ENCODE measurements around the gene SLC7A4. TPM values are rescaled to one million over a fixed set of nuclear protein-coding genes. Genes with fewer than 3 reads are reported as not detected.
A peak's percentile ranks its signal among the peaks of the same experiment; 100 is the strongest.

SLC7A4 gene
- total RNA-seq, 5 donors from 2014 or later (not counting 1 experiment from before 2014, with no cell fraction given) = 0.14 to 0.76 (median 0.41) TPM; not detected in 2

DNA sequence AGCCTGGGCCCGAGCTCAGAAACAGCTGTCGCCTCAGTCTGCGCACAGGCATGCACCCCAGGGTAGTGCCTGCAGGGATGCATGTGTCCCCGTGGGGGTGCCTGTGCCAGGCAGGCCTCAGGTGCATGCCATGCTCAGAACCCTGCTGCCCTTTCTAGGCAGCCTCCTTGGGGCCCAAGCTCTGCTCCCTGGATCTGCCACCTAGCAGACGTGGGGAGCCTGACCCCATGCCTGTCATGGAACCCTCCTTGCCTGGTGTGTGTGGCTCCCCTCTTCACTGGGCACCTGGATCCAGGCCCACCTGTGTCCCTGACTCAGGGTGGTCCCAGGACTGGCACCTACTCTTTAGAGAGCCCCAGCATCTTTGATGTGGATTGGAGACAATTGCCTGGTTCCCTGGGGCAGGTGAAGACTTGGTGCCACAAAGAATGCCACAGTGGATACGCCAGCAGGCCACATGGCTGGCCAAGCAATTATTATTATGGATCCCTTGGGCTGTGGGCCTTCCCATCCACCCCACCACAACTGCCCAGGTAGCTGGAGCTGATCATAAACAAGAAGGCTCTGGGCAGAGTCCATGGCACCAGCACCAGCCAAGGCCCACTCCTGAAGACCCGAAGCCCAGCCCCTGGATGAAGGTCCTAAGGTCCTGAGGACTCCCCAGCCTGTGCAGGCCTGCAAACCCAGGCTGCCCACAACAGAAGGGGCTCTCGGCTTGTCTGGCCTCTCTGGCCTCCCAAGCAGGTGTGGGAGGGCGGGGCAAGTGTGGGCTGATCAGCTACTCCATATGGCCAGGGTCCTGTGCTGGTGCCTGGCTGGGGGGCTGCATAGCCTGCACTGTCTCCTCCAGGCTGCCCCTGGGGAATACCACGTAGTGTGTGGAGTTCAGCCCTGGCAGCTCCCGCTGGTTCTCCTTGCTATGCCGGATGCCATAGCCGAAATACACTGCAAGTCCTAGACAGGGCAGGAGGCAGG lies 3.8 kb downstream of the SLC7A4 start:
- H3K36me3 ChIP-seq (ENCODE audit: control insufficient read depth in 2 of 2, extremely low read depth in 1 of 2, insufficient read depth in 1 of 2, low read length in 1 of 2) = no peaks in the 10 kb centered on the region
- H3K4me3 Mint-ChIP-seq = no peak overlapping the region
- no peak overlapping the region for H3K27ac Mint-ChIP-seq
- ChIA-PET POLR2A (interaction anchor here in 1 of 2 donors (0.5 kb wide), 1 partner anchor 61 kb away, joined by 3 read pairs; no protein-coding TSS in a partner anchor), CTCF (no interaction called here)
- 79% methylated on average over 12 of the region's 13 CpGs for WGBS (ENCODE audit: insufficient coverage)
- H3K4me1 ChIP-seq (ENCODE audit: control insufficient read depth in 1 of 2, extremely low read depth in 1 of 2, insufficient read depth in 2 of 2, low read length in 2 of 2) = peaks cover 0 to 26% of the 10 kb centered on the region in 2 experiments
- H3K27ac ChIP-seq (ENCODE audit: low read length) = no peak overlapping the region
- H3K9me3 Mint-ChIP-seq = no peaks in the 10 kb centered on the region
- no peaks in the 10 kb centered on the region for H3K9me3 ChIP-seq
- H3K36me3 Mint-ChIP-seq = no peaks in the 10 kb centered on the region
- peaks cover 15 to 17% (median 17%) of the 10 kb centered on the region in 3 donors for H3K4me1 Mint-ChIP-seq
- DNase-seq = no peak
- H3K27me3 ChIP-seq (replicated peaks in 1 of 2; ENCODE audit: control insufficient read depth in 2 of 2, extremely low read depth in 1 of 2, insufficient read depth in 2 of 2, low read length in 1 of 2) = peaks cover 0 to 76% of the 10 kb centered on the region in 2 experiments
- no peak overlapping the region for H3K4me3 ChIP-seq (ENCODE audit: control insufficient read depth in 1 of 2, extremely low read depth in 1 of 2, low read length in 1 of 2)
- H3K27me3 Mint-ChIP-seq = peaks cover 22 to 37% of the 10 kb centered on the region in 2 donors
- no peak for ATAC-seq (replicated peaks in 1 of 4)

DNA sequence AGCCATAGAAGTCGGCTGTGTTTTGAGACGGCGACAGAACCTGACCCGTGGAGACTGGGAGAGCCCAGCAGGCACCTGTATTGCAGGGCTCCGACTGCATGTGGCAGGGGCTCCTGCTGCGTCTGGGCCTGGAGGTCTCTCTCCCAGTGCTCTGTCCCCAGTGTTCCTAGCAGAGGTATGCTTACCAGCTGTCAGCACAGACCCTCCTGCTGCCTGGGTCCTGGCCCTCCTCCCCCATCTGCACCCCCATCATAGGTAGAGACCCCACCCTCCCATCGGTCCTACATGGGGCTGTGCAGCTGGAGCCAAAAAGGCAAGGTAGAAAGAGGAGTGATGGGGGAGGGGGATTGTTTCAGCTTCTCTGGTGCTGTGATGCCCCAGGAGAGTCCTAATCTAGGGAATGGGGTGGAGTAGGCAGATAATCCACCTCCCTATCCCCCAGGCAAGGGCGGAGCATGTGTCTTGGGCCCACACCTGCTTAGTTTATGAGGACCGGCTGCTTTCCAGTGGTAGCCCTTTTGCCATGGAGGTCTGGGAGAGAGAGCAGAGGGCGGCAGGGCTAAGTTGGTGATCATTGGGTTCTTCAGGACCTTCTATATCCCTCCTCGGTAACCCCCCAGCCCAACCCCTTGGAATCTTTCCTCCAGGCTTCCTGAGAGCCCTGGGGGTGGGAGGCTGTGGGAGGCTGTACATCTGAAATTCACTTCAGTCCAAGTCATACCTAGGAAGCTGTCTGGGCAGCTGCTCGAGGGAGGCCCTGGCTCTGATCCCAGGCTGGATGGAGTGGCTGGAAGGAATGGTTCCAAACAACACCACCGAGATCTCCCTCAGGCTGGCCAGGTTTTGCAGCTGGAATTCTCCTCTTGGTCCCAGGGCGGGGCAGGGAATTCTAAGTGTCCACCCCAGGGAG lies 5.3 kb downstream of the SLC7A4 start:
- POLR2A ChIA-PET = no interaction called here
- Mint-ChIP-seq H3K27ac (no peak overlapping the region), H3K4me1 (peaks cover 15 to 17% (median 17%) of the 10 kb centered on the region in 3 donors), H3K4me3 (no peak overlapping the region), H3K36me3 (no peaks in the 10 kb centered on the region), H3K9me3 (no peaks in the 10 kb centered on the region), H3K27me3 (peaks cover 18 to 27% of the 10 kb centered on the region in 2 donors)
- Histone ChIP-seq H3K27ac (ENCODE audit: low read length) (no peak overlapping the region), H3K4me1 (ENCODE audit: control insufficient read depth in 1 of 2, extremely low read depth in 1 of 2, insufficient read depth in 2 of 2, low read length in 2 of 2) (peaks cover 0 to 20% of the 10 kb centered on the region in 2 experiments), H3K4me3 (ENCODE audit: control insufficient read depth in 1 of 2, extremely low read depth in 1 of 2, low read length in 1 of 2) (no peak overlapping the region), H3K27me3 (replicated peaks in 1 of 2; ENCODE audit: control insufficient read depth in 2 of 2, extremely low read depth in 1 of 2, insufficient read depth in 2 of 2, low read length in 1 of 2) (peaks cover 0 to 62% of the 10 kb centered on the region in 2 experiments), H3K9me3 (no peaks in the 10 kb centered on the region), H3K36me3 (ENCODE audit: control insufficient read depth in 2 of 2, extremely low read depth in 1 of 2, insufficient read depth in 1 of 2, low read length in 1 of 2) (no peaks in the 10 kb centered on the region)
- DNase-seq = no peak
- no peak for ATAC-seq (replicated peaks in 1 of 4)
- CTCF ChIA-PET = interaction anchor here in 1 of 2 donors (0.6 kb wide), 1 partner anchor 60 kb away, joined by 5 read pairs; the partner anchor contains the start of gene AIFM3
- 88% methylated on average over 7 of the region's 14 CpGs for WGBS (ENCODE audit: insufficient coverage)

DNA sequence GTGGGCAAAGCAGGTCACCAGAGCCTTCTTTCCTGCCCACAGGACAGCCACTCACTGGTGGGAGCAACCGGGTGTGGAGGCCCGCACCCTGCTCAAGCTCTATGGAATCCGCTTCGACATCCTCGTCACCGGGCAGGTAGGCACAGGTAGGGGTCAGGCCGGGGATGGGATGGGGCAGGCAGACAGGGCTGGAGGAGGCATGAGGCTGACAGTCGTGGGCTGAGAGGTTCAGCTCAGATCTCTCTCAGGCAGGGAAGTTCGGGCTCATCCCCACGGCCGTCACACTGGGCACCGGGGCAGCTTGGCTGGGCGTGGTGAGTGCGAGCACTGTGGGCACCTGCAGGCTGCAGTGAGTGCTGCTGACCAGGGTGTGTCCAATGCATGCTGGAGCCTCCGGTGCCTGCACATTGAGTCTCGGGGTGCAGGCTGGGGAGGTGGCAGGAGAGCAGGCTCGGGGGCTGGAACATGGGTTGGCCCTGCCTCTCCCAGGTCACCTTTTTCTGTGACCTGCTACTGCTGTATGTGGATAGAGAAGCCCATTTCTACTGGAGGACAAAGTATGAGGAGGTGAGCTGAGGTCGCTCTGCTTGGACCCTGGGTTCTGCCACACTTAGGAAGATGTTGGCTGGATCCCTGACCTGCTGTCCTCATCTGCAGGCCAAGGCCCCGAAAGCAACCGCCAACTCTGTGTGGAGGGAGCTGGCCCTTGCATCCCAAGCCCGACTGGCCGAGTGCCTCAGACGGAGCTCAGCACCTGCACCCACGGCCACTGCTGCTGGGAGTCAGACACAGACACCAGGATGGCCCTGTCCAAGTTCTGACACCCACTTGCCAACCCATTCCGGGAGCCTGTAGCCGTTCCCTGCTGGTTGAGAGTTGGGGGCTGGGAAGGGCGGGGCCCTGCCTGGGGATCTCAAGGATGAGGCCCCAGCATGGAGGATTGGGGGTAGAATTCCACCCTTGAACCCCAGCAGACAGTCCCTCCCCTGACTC lies 6.3 kb downstream of the SLC7A4 start:
- H3K4me1 ChIP-seq (ENCODE audit: control insufficient read depth in 1 of 2, extremely low read depth in 1 of 2, insufficient read depth in 2 of 2, low read length in 2 of 2) = peaks cover 0 to 13% of the 10 kb centered on the region in 2 experiments
- Mint-ChIP-seq H3K4me1 (peaks cover 14 to 16% (median 15%) of the 10 kb centered on the region in 3 donors), H3K36me3 (no peaks in the 10 kb centered on the region), H3K9me3 (no peaks in the 10 kb centered on the region), H3K4me3 (peak overlapping the region in 1 of 3 donors; percentile 64), H3K27me3 (peaks cover 15 to 21% of the 10 kb centered on the region in 2 donors), H3K27ac (peak overlapping the region in 1 of 2 donors; percentile 77)
- ATAC-seq (replicated peaks in 1 of 4) = no peak
- ChIA-PET CTCF (no interaction called here), POLR2A (no interaction called here)
- no peak overlapping the region for H3K4me3 ChIP-seq (ENCODE audit: control insufficient read depth in 1 of 2, extremely low read depth in 1 of 2, low read length in 1 of 2)
- no peaks in the 10 kb centered on the region for H3K9me3 ChIP-seq
- no peak for DNase-seq
- H3K36me3 ChIP-seq (ENCODE audit: control insufficient read depth in 2 of 2, extremely low read depth in 1 of 2, insufficient read depth in 1 of 2, low read length in 1 of 2) = no peaks in the 10 kb centered on the region
- 84% methylated on average over 23 of the region's 27 CpGs for WGBS (ENCODE audit: insufficient coverage)
- peaks cover 0 to 59% of the 10 kb centered on the region in 2 experiments for H3K27me3 ChIP-seq (replicated peaks in 1 of 2; ENCODE audit: control insufficient read depth in 2 of 2, extremely low read depth in 1 of 2, insufficient read depth in 2 of 2, low read length in 1 of 2)
- no peak overlapping the region for H3K27ac ChIP-seq (ENCODE audit: low read length)

DNA sequence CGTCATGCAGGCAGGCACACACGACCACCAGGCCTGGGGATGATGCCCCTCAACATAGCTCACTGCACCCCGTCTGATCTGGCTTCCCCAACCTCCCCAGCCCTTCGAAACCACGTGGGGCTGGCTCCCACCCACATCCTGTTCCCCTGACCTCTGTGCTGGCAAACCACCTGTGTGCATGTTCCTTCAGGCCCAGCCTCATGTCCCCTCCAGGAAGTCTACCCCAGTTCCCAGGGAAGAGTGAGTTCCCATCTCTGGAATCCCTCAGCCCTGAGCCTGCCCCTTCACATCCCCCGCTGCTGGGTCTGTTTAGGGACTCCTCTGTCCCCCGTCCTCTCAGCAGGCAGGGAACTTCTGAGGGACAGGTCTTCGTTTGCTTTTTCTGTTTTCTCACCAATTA lies 7.1 kb downstream of the SLC7A4 start:
- ATAC-seq (replicated peaks in 1 of 4) = peak in 3 of 4 experiments; percentile 72 to 87 (median 74)
- Mint-ChIP-seq H3K4me3 (peak overlapping the region in 1 of 3 donors; percentile 64), H3K36me3 (no peaks in the 10 kb centered on the region)

DNA sequence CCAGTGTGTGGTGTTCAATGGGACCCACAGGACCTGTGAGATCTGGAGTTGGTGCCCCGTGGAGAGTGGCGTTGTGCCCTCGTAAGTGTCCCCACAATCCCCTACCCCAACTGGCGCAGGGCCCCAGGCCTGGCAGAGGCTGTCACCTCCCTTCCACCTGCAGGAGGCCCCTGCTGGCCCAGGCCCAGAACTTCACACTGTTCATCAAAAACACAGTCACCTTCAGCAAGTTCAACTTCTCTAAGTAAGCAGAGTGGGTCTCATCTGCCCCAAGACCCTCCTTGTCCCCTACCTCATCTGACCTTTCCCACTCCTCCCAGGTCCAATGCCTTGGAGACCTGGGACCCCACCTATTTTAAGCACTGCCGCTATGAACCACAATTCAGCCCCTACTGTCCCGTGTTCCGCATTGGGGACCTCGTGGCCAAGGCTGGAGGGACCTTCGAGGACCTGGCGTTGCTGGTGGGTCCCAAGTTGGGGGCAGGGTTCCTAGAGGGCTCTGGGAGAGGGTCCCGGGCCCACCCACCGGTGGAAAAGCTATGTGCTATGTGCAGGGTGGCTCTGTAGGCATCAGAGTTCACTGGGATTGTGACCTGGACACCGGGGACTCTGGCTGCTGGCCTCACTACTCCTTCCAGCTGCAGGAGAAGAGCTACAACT lies 9.3 kb downstream of the SLC7A4 start:
- no peak overlapping the region for H3K27ac Mint-ChIP-seq
- peaks cover 13 to 17% (median 16%) of the 10 kb centered on the region in 3 donors for H3K4me1 Mint-ChIP-seq
- 79% methylated on average over 10 of the region's 13 CpGs for WGBS (ENCODE audit: insufficient coverage)

More for the DNA sequence above, 7.1 kb downstream of the SLC7A4 start:
- peaks cover 7 to 13% of the 10 kb centered on the region in 2 donors for H3K27me3 Mint-ChIP-seq
- peak in 4 of 35 experiments; percentile 16 to 51 (median 38) for DNase-seq
- no peak overlapping the region for H3K4me3 ChIP-seq (ENCODE audit: control insufficient read depth in 1 of 2, extremely low read depth in 1 of 2, low read length in 1 of 2)
- H3K9me3 ChIP-seq = no peaks in the 10 kb centered on the region
- peaks cover 0 to 54% of the 10 kb centered on the region in 2 experiments for H3K27me3 ChIP-seq (replicated peaks in 1 of 2; ENCODE audit: control insufficient read depth in 2 of 2, extremely low read depth in 1 of 2, insufficient read depth in 2 of 2, low read length in 1 of 2)
- peak overlapping the region; percentile 34 to 77 for H3K27ac Mint-ChIP-seq
- H3K4me1 ChIP-seq (ENCODE audit: control insufficient read depth in 1 of 2, extremely low read depth in 1 of 2, insufficient read depth in 2 of 2, low read length in 2 of 2) = peaks cover 0 to 13% of the 10 kb centered on the region in 2 experiments
- WGBS (ENCODE audit: insufficient coverage) = 25% methylated on average over 5 of the region's 8 CpGs
- POLR2A ChIA-PET = no interaction called here
- no peaks in the 10 kb centered on the region for H3K9me3 Mint-ChIP-seq
- H3K36me3 ChIP-seq (ENCODE audit: control insufficient read depth in 2 of 2, extremely low read depth in 1 of 2, insufficient read depth in 1 of 2, low read length in 1 of 2) = no peaks in the 10 kb centered on the region
- CTCF ChIA-PET = no interaction called here
- no peak overlapping the region for H3K27ac ChIP-seq (ENCODE audit: low read length)
- H3K4me1 Mint-ChIP-seq = peaks cover 13 to 17% (median 16%) of the 10 kb centered on the region in 3 donors

More for the DNA sequence above, 9.3 kb downstream of the SLC7A4 start:
- DNase-seq = no peak
- H3K27me3 Mint-ChIP-seq = no peaks in the 10 kb centered on the region
- Histone ChIP-seq H3K4me1 (ENCODE audit: control insufficient read depth in 1 of 2, extremely low read depth in 1 of 2, insufficient read depth in 2 of 2, low read length in 2 of 2) (peaks cover 0 to 13% of the 10 kb centered on the region in 2 experiments), H3K4me3 (ENCODE audit: control insufficient read depth in 1 of 2, extremely low read depth in 1 of 2, low read length in 1 of 2) (no peak overlapping the region), H3K27ac (ENCODE audit: low read length) (no peak overlapping the region), H3K9me3 (no peaks in the 10 kb centered on the region), H3K27me3 (replicated peaks in 1 of 2; ENCODE audit: control insufficient read depth in 2 of 2, extremely low read depth in 1 of 2, insufficient read depth in 2 of 2, low read length in 1 of 2) (peaks cover 0 to 34% of the 10 kb centered on the region in 2 experiments), H3K36me3 (ENCODE audit: control insufficient read depth in 2 of 2, extremely low read depth in 1 of 2, insufficient read depth in 1 of 2, low read length in 1 of 2) (no peaks in the 10 kb centered on the region)
- ChIA-PET POLR2A (no interaction called here), CTCF (interaction anchor here in 1 of 2 donors (0.5 kb wide), 1 partner anchor 79 kb away, joined by 3 read pairs; no protein-coding TSS in a partner anchor)
- H3K36me3 Mint-ChIP-seq = no peaks in the 10 kb centered on the region
- no peak overlapping the region for H3K4me3 Mint-ChIP-seq
- no peaks in the 10 kb centered on the region for H3K9me3 Mint-ChIP-seq
- no peak for ATAC-seq (replicated peaks in 1 of 4)
